Measurements from ENCODE around the gene RXFP4. TPM values are rescaled to one million over a fixed set of nuclear protein-coding genes. Genes with fewer than 3 reads are reported as not detected.
A peak's percentile ranks its signal among the peaks of the same experiment; 100 is the strongest.
"Not testable (repeated sequence)": the region's sequence is repeated elsewhere in the genome, so short reads cannot be mapped to it uniquely, and the experiment has no call there.

RXFP4 gene, protein sequence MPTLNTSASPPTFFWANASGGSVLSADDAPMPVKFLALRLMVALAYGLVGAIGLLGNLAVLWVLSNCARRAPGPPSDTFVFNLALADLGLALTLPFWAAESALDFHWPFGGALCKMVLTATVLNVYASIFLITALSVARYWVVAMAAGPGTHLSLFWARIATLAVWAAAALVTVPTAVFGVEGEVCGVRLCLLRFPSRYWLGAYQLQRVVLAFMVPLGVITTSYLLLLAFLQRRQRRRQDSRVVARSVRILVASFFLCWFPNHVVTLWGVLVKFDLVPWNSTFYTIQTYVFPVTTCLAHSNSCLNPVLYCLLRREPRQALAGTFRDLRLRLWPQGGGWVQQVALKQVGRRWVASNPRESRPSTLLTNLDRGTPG
- 0.16 TPM in 1 of 2 replicates, not detected in the other for total RNA-seq

DNA sequence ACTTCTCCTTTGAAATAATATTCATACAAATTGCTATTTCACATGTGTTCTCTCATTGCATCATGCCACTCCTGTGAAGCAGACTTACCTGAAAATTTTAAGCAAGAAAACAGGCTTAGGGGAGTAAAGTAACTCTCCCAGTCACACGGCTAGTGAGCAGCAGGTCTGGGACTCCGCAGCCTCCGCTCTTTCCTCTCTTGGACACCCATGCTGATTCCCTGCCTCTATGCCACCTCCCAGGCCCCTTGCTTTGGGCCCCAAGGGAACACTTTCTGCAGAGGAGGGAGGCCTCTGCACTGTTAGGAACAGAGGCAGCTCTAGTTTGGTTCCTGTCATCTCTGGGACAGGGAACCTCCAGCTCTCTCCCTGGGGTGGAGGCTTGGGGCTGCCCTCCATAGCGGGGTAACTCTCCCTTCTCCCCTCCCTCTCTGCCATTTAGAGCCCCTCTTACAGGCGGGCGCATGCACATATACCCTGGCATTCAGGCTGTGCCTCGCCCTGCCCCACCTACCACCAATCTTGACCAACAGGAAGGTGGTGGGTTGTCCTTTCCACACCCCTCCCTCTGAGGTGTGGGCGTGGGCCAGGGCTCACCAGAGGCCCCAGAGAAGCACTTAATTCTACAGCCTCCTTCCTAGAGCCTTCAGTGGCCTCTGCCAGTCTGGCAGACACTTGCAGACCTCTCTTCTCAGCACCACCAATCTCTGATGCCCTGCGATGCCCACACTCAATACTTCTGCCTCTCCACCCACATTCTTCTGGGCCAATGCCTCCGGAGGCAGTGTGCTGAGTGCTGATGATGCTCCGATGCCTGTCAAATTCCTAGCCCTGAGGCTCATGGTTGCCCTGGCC, at the start of gene RXFP4:
Gene RXFP4 (plus strand): TSS at position 646 of the 852 bp plus-strand sequence. CDS start 72 bp downstream, at position 718.
- H3K4me3 Mint-ChIP-seq, result no peak within 1 kb of the TSS
- H3K27ac Mint-ChIP-seq, result peak within 1 kb of the TSS; percentile 88
- H3K9me3 Mint-ChIP-seq, result no peaks in the 10 kb centered on the region
- H3K27me3 Mint-ChIP-seq (ENCODE audit: insufficient read depth), result no peaks in the 10 kb centered on the region
- H3K4me1 Mint-ChIP-seq (ENCODE audit: low read depth), result peaks cover 48% of the 10 kb centered on the region
- intact Hi-C loops (cut with micrococcal nuclease), result no loop called here
- no peak for DNase-seq (ENCODE audit: low spot score)
- H3K36me3 Mint-ChIP-seq (ENCODE audit: low read depth), result peaks cover 12% of the 10 kb centered on the region

- peak overlapping the region; percentile 50 for H3K27ac Mint-ChIP-seq
- no peaks in the 10 kb centered on the region for H3K27me3 Mint-ChIP-seq (ENCODE audit: insufficient read depth)
- DNase-seq (ENCODE audit: low spot score), result no peak
- peaks cover 5% of the 10 kb centered on the region for H3K36me3 Mint-ChIP-seq (ENCODE audit: low read depth)
- intact Hi-C loops (cut with micrococcal nuclease), result loop anchor here (1.0 kb wide), 1 partner anchor 35 kb away; the partner anchor contains the start of gene GON4L
- H3K4me3 Mint-ChIP-seq, result no peak overlapping the region
- peaks cover 16% of the 10 kb centered on the region for H3K4me1 Mint-ChIP-seq (ENCODE audit: low read depth)
- H3K9me3 Mint-ChIP-seq, result no peaks in the 10 kb centered on the region
Observed at GRCh38 chr1:155892796-155893195, 48.6 kb upstream of the RXFP4 start.

- intact Hi-C loops (cut with micrococcal nuclease), result loop anchor here (1.0 kb wide), 1 partner anchor 36 kb away; the partner anchor contains the start of gene GON4L
- Mint-ChIP-seq H3K27me3 (ENCODE audit: insufficient read depth) (no peaks in the 10 kb centered on the region), H3K9me3 (no peaks in the 10 kb centered on the region), H3K4me1 (ENCODE audit: low read depth) (peaks cover 19% of the 10 kb centered on the region), H3K4me3 (no peak overlapping the region), H3K36me3 (ENCODE audit: low read depth) (peaks cover 7% of the 10 kb centered on the region), H3K27ac (peak overlapping the region; percentile 50)
- peak; percentile 17 for DNase-seq (ENCODE audit: low spot score)
Observed at GRCh38 chr1:155893389-155894142, 47.9 kb upstream of the RXFP4 start.

DNA sequence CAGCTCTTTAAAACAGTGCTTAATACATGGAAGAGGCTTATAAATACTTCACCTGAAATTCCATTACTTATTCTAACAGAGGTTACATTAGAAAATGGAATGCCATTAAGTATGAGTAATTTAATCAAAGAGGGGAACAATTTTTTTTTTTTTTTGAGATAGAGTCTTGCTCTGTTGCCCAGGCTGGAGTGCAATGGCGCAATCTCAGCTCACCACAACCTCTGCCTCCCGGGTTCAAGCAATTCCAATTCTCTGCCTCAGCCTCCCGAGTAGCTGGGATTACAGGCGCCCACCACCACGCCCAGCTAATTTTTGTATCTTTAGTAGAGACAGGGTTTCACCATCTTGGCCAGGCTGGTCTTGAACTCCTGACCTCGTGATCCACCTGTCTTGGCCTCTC, 45.8 kb upstream of the RXFP4 start:
- peaks cover 25% of the 10 kb centered on the region for H3K36me3 Mint-ChIP-seq (ENCODE audit: low read depth)
- H3K4me3 Mint-ChIP-seq; H3K27ac Mint-ChIP-seq; DNase-seq (ENCODE audit: low spot score); H3K27me3 Mint-ChIP-seq (ENCODE audit: insufficient read depth); H3K9me3 Mint-ChIP-seq; intact Hi-C loops (cut with micrococcal nuclease): not testable (repeated sequence)
- peaks cover 23% of the 10 kb centered on the region for H3K4me1 Mint-ChIP-seq (ENCODE audit: low read depth)

GRCh38 chr1:155896476-155896875, 45.0 kb upstream of the RXFP4 start:
- DNase-seq (ENCODE audit: low spot score); H3K4me3 Mint-ChIP-seq; intact Hi-C loops (cut with micrococcal nuclease); H3K27ac Mint-ChIP-seq; H3K9me3 Mint-ChIP-seq; H3K27me3 Mint-ChIP-seq (ENCODE audit: insufficient read depth): not testable (repeated sequence)
- peaks cover 23% of the 10 kb centered on the region for H3K4me1 Mint-ChIP-seq (ENCODE audit: low read depth)
- H3K36me3 Mint-ChIP-seq (ENCODE audit: low read depth), result peaks cover 25% of the 10 kb centered on the region

- intact Hi-C loops (cut with micrococcal nuclease), result no loop called here
- Mint-ChIP-seq H3K36me3 (ENCODE audit: low read depth) (peaks cover 25% of the 10 kb centered on the region), H3K4me3 (no peak overlapping the region), H3K27ac (no peak overlapping the region), H3K9me3 (no peaks in the 10 kb centered on the region), H3K4me1 (ENCODE audit: low read depth) (peaks cover 22% of the 10 kb centered on the region), H3K27me3 (ENCODE audit: insufficient read depth) (no peaks in the 10 kb centered on the region)
- no peak for DNase-seq (ENCODE audit: low spot score)
Observed at GRCh38 chr1:155897746-155898145, 43.7 kb upstream of the RXFP4 start.

- DNase-seq (ENCODE audit: low spot score), result no peak
- H3K9me3 Mint-ChIP-seq, result no peaks in the 10 kb centered on the region
- peaks cover 27% of the 10 kb centered on the region for H3K36me3 Mint-ChIP-seq (ENCODE audit: low read depth)
- intact Hi-C loops (cut with micrococcal nuclease), result no loop called here
- no peak overlapping the region for H3K4me3 Mint-ChIP-seq
- H3K27me3 Mint-ChIP-seq (ENCODE audit: insufficient read depth), result no peaks in the 10 kb centered on the region
- H3K4me1 Mint-ChIP-seq (ENCODE audit: low read depth), result peaks cover 11% of the 10 kb centered on the region
- H3K27ac Mint-ChIP-seq, result no peak overlapping the region
Observed at GRCh38 chr1:155898888-155899287, 42.5 kb upstream of the RXFP4 start.

DNA sequence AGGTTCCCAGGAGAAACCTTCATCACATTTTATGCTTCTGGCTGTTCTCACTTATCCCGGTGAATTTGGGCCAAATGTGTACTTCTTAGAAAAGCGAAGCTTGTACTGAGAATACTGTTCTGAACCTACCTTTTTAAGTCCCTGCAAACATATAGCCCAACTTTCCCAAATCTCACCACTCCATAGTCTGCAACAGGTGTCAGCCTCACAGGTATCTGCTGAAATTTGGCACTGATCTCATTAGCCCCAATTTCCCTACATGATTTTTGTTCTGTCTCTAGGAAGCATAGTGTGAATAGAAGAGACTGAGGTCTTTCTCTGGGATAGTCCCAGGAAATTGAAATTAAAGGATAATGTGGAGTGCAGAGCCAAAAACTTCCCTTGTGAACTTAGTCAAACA, 41.8 kb upstream of the RXFP4 start:
- intact Hi-C loops (cut with micrococcal nuclease), result no loop called here
- no peaks in the 10 kb centered on the region for H3K9me3 Mint-ChIP-seq
- peaks cover 11% of the 10 kb centered on the region for H3K4me1 Mint-ChIP-seq (ENCODE audit: low read depth)
- DNase-seq (ENCODE audit: low spot score), result no peak
- H3K4me3 Mint-ChIP-seq, result no peak overlapping the region
- H3K27ac Mint-ChIP-seq, result no peak overlapping the region
- peaks cover 31% of the 10 kb centered on the region for H3K36me3 Mint-ChIP-seq (ENCODE audit: low read depth)
- H3K27me3 Mint-ChIP-seq (ENCODE audit: insufficient read depth), result no peaks in the 10 kb centered on the region

GRCh38 chr1:155900161-155900560, 41.3 kb upstream of the RXFP4 start:
- intact Hi-C loops (cut with micrococcal nuclease), result no loop called here
- no peak overlapping the region for H3K27ac Mint-ChIP-seq
- no peaks in the 10 kb centered on the region for H3K27me3 Mint-ChIP-seq (ENCODE audit: insufficient read depth)
- H3K4me1 Mint-ChIP-seq (ENCODE audit: low read depth), result peaks cover 11% of the 10 kb centered on the region
- no peak for DNase-seq (ENCODE audit: low spot score)
- no peaks in the 10 kb centered on the region for H3K9me3 Mint-ChIP-seq
- H3K36me3 Mint-ChIP-seq (ENCODE audit: low read depth), result peaks cover 32% of the 10 kb centered on the region
- no peak overlapping the region for H3K4me3 Mint-ChIP-seq

DNA sequence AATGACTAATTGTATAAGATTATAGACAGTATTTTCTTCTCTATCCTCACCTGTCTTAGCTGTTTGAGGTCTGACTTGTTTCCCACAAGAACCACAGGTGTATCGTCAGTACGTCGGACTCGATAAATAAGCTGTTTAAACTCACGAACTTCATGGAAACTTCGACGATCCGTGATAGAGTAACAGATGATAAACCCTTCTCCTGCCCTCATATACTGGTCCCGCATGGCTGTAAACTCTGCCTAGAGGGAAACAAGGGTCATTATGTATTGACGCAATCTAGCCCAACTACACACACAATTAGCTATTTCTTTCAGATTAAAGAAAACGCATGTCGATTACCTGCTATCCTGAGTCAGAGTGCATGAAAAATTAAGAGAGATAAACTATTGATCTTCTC, 37.2 kb upstream of the RXFP4 start:
- peaks cover 26% of the 10 kb centered on the region for H3K36me3 Mint-ChIP-seq (ENCODE audit: low read depth)
- no peaks in the 10 kb centered on the region for H3K9me3 Mint-ChIP-seq
- no peak for DNase-seq (ENCODE audit: low spot score)
- H3K27me3 Mint-ChIP-seq (ENCODE audit: insufficient read depth), result no peaks in the 10 kb centered on the region
- no peaks in the 10 kb centered on the region for H3K4me1 Mint-ChIP-seq (ENCODE audit: low read depth)
- no peak overlapping the region for H3K27ac Mint-ChIP-seq
- intact Hi-C loops (cut with micrococcal nuclease), result no loop called here
- H3K4me3 Mint-ChIP-seq, result no peak overlapping the region

GRCh38 chr1:155909894-155910293, 31.5 kb upstream of the RXFP4 start:
- intact Hi-C loops (cut with micrococcal nuclease), result loop anchor here (2.0 to 10.0 kb wide), 2 partner anchors 165 to 373 kb away; partner anchors contain the start of gene SMG5
- Mint-ChIP-seq H3K9me3 (no peaks in the 10 kb centered on the region), H3K27ac (peak overlapping the region; percentile 81), H3K27me3 (ENCODE audit: insufficient read depth) (peaks cover 2% of the 10 kb centered on the region), H3K4me3 (peak overlapping the region; percentile 98), H3K36me3 (ENCODE audit: low read depth) (peaks cover 36% of the 10 kb centered on the region), H3K4me1 (ENCODE audit: low read depth) (peaks cover 23% of the 10 kb centered on the region)
- no peak for DNase-seq (ENCODE audit: low spot score)

- intact Hi-C loops (cut with micrococcal nuclease), result loop anchor here (1.0 to 10.0 kb wide), 8 partner anchors 24 to 587 kb away; partner anchors contain the start of genes KHDC4, LAMTOR2, SMG5 and SYT11
- Mint-ChIP-seq H3K27me3 (ENCODE audit: insufficient read depth) (peaks cover 2% of the 10 kb centered on the region), H3K4me1 (ENCODE audit: low read depth) (peaks cover 23% of the 10 kb centered on the region), H3K4me3 (peak overlapping the region; percentile 98), H3K9me3 (no peaks in the 10 kb centered on the region), H3K27ac (peak overlapping the region; percentile 81), H3K36me3 (ENCODE audit: low read depth) (peaks cover 37% of the 10 kb centered on the region)
- no peak for DNase-seq (ENCODE audit: low spot score)
Observed at GRCh38 chr1:155910621-155911121, 30.8 kb upstream of the RXFP4 start.

Measured in activated T-helper 1 cell treated with anti-CD3 and anti-CD28 coated beads, Interleukin-12 subunit alpha, Interleukin-12 subunit beta, Interleukin-2, Interleukin-4 antibody, amounts not matched to agents 30 ng/mL and 10 ng/mL and 1 ng/mL, durations not matched to agents 14 hours and 24 hours and 36 hours (primary cell).